Endodermal cell (in vitro differentiated cells): Measurements from ENCODE around the gene VANGL2. TPM values are rescaled to one million over a fixed set of nuclear protein-coding genes. Genes with fewer than 3 reads are reported as not detected.

ENCODE experiments used
- DNase-seq: peaks from one replicate; pipeline ENCODE4 v3.0.0-alpha.2; 2017
- H3K27ac ChIP-seq: 2 replicates; pipeline ENCODE4 v1.5.1; 2013; ENCODE audit warnings: mild to moderate bottlenecking, low read depth, low read length, moderate library complexity
- H3K27me3 ChIP-seq: 2 replicates; pipeline ENCODE4 v1.6.1; 2013; ENCODE audit warnings: mild to moderate bottlenecking, low read length, moderate library complexity; ENCODE audit not compliant: insufficient read depth, control insufficient read depth, poor library complexity, severe bottlenecking
- H3K36me3 ChIP-seq: 2 replicates; pipeline ENCODE4 v1.7.0; 2013; ENCODE audit warnings: mild to moderate bottlenecking, low read length, moderate library complexity; ENCODE audit not compliant: control insufficient read depth, insufficient read depth
- H3K4me1 ChIP-seq: one replicate; pipeline ENCODE4 v1.7.0; 2013; ENCODE audit warnings: low read length; ENCODE audit not compliant: control insufficient read depth, insufficient read depth
- H3K4me3 ChIP-seq: 2 replicates; pipeline ENCODE4 v1.5.1; 2013; ENCODE audit warnings: mild to moderate bottlenecking, low read length, moderate library complexity
- H3K9ac ChIP-seq: 2 replicates; pipeline ENCODE4 v1.6.1; 2013; ENCODE audit warnings: mild to moderate bottlenecking, low read length, moderate library complexity; ENCODE audit not compliant: poor library complexity, severe bottlenecking; ENCODE audit errors: extremely low read depth
- H3K9me3 ChIP-seq: 2 replicates; pipeline ENCODE4 v1.6.1; 2013; ENCODE audit warnings: mild to moderate bottlenecking, low read length, moderate library complexity; ENCODE audit not compliant: control insufficient read depth
- H3K27ac Mint-ChIP-seq: 2 replicates; pipeline ENCODE4 v1.8.0; 2020; ENCODE audit warnings: mixed read lengths
- H3K27me3 Mint-ChIP-seq: 2 replicates; pipeline ENCODE4 v1.8.0; 2021; ENCODE audit warnings: mild to moderate bottlenecking, mixed read lengths; ENCODE audit not compliant: insufficient read depth
- H3K36me3 Mint-ChIP-seq: 2 replicates; pipeline ENCODE4 v1.8.0; 2020; ENCODE audit warnings: low read depth, mixed read lengths
- H3K4me1 Mint-ChIP-seq: 2 replicates; pipeline ENCODE4 v1.8.0; 2020; ENCODE audit warnings: mixed read lengths
- H3K4me3 Mint-ChIP-seq: 2 replicates; pipeline ENCODE4 v1.8.0; 2020; ENCODE audit warnings: mild to moderate bottlenecking, moderate library complexity, mixed read lengths
- H3K9me3 Mint-ChIP-seq: 2 replicates; pipeline ENCODE4 v1.8.0; 2020; ENCODE audit warnings: mild to moderate bottlenecking, mixed read lengths
- CTCF ChIP-seq: fragments of 200-600 bp; sonication (generic); conservative IDR thresholded peaks from 2 replicates; pipeline ENCODE4 v1.5.0; 2021; ENCODE audit warnings: antibody characterized with exemption, mild to moderate bottlenecking
- WGBS, 2 experiments: methylation state at CpG; one replicate each; pipeline versions ENCODE4 v1.1.5 to v1.1.7; 2013; ENCODE audit warnings: missing lambda C conversion rate in 2 of 2, mixed read lengths in 1 of 2; ENCODE audit not compliant: insufficient coverage in 1 of 2, insufficient read length in 1 of 2; 5-methylcytosine and 5-hydroxymethylcytosine counted together
- total RNA-seq, 2 donors: library from RNA; stranded (reverse); fragmentation: NEBNext Ultra II Directional in 1 of 2; extraction: Animal tissue kit (Norgen Biotek cat#: 25700) in 1 of 2; gene quantifications; 2 replicates in 1 of 2; 3 replicates in 1 of 2; pipeline ENCODE4 v1.2.1, GENCODE V29; 2021

The VANGL2 gene
- total RNA-seq, 2 donors from 2014 or later = 62.5 to 67.5 TPM

- Mint-ChIP-seq H3K4me3 (no peak overlapping the region), H3K27me3 (no peaks in the 10 kb centered on the region), H3K9me3 (no peaks in the 10 kb centered on the region), H3K4me1 (no peaks in the 10 kb centered on the region), H3K36me3 (peaks cover 23% of the 10 kb centered on the region), H3K27ac (no peak overlapping the region)
- Histone ChIP-seq H3K36me3 (peaks cover 30% of the 10 kb centered on the region), H3K9ac (no peak overlapping the region), H3K9me3 (peaks cover 8% of the 10 kb centered on the region), H3K4me3 (no peak overlapping the region), H3K27me3 (no peaks in the 10 kb centered on the region), H3K4me1 (no peaks in the 10 kb centered on the region), H3K27ac (no peak overlapping the region)
- 75 to 90% methylated on average over 1 to 2 of the region's 2 CpGs for WGBS, 2 experiments
- no peak for TF ChIP-seq CTCF
- DNase-seq = no peak
Observed at GRCh38 chr1:160429702-160430535, 29.6 kb downstream of the VANGL2 start.

- H3K27me3 Mint-ChIP-seq = no peaks in the 10 kb centered on the region
- no peak for TF ChIP-seq CTCF
Observed at GRCh38 chr1:160431006-160431405, 30.6 kb downstream of the VANGL2 start.

GRCh38 chr1:160431571-160431970, 31.2 kb downstream of the VANGL2 start:
- peaks cover 10% of the 10 kb centered on the region for H3K36me3 Mint-ChIP-seq
- H3K9ac ChIP-seq = no peak overlapping the region
- peaks cover 14% of the 10 kb centered on the region for H3K36me3 ChIP-seq
- no peak overlapping the region for H3K27ac ChIP-seq
- WGBS, 2 experiments = 89 to 95% methylated on average over 2 of the region's 2 CpGs
- no peaks in the 10 kb centered on the region for H3K27me3 Mint-ChIP-seq
- no peak overlapping the region for H3K4me3 ChIP-seq
- H3K9me3 ChIP-seq = peaks cover 9% of the 10 kb centered on the region
- DNase-seq = no peak
- TF ChIP-seq CTCF = no peak
- no peak overlapping the region for H3K27ac Mint-ChIP-seq
- H3K27me3 ChIP-seq = no peaks in the 10 kb centered on the region
- no peaks in the 10 kb centered on the region for H3K4me1 Mint-ChIP-seq
- H3K9me3 Mint-ChIP-seq = no peaks in the 10 kb centered on the region
- no peaks in the 10 kb centered on the region for H3K4me1 ChIP-seq
- H3K4me3 Mint-ChIP-seq = no peak overlapping the region

More at GRCh38 chr1:160431006-160431405, 30.6 kb downstream of the VANGL2 start:
- H3K9me3 Mint-ChIP-seq = no peaks in the 10 kb centered on the region
- H3K9ac ChIP-seq = no peak overlapping the region
- H3K4me1 ChIP-seq = no peaks in the 10 kb centered on the region
- peaks cover 9% of the 10 kb centered on the region for H3K9me3 ChIP-seq
- H3K36me3 ChIP-seq = peaks cover 20% of the 10 kb centered on the region
- H3K27ac Mint-ChIP-seq = no peak overlapping the region
- WGBS, 2 experiments = 95% methylated on average over 5 of the region's 5 CpGs
- no peak overlapping the region for H3K4me3 ChIP-seq
- H3K36me3 Mint-ChIP-seq = peaks cover 15% of the 10 kb centered on the region
- no peak overlapping the region for H3K4me3 Mint-ChIP-seq
- no peak overlapping the region for H3K27ac ChIP-seq
- no peak for DNase-seq
- H3K27me3 ChIP-seq = no peaks in the 10 kb centered on the region
- H3K4me1 Mint-ChIP-seq = no peaks in the 10 kb centered on the region
